Stimulated activated CD8-positive, alpha-beta memory T cell treated with anti-CD3 and anti-CD28 coated beads, Interleukin-7, amount 100 ng/mL, for 4 hours (primary cell): ENCODE results near the gene TIPARP.
"Not testable (repeated sequence)": the region's sequence is repeated elsewhere in the genome, so short reads cannot be mapped to it uniquely, and the experiment has no call there.

Experiments used
- DNase-seq, 2 donors: peaks; one replicate each; pipeline ENCODE4 v3.0.0-alpha.2; 2020; ENCODE audit warnings: low read depth in 2 of 2

The TIPARP gene

GRCh38 chr3:156648086-156648485 lies 26.3 kb upstream of the TIPARP start:
- DNase-seq, result no peak

DNA sequence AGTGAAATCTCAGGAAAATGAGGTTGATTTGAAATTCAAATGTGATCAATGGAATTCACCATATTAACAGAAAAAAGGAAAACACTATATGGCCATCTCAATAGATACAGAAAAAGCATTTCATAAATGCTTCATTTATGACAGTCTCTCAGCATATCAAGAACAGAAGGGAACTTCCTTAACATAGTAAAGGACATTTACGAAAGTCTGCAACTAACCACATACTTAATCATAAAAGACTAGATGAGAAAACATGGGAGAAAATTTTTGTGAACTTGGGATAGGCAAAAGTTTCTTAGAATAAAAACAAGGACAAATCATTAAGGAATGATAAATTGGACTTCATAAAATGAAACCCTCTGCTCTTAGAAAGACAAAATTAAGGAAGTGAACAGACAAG lies 24.7 kb upstream of the TIPARP start:
- DNase-seq, result no peak

DNA sequence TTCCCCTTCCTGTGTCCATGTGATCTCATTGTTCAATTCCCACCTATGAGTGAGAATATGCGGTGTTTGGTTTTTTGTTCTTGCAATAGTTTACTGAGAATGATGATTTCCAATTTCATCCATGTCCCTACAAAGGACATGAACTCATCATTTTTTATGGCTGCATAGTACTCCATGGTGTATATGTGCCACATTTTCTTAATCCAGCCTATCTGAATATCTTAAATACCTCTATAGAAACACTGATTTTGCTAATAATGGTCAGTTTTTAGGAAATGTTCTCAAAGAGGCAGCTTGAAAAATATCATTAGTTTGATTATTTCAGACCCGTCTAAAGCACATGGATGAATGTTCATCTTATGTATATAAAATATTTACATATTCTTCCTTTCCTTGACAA lies 21.7 kb upstream of the TIPARP start:
- not testable (repeated sequence) for DNase-seq

DNA sequence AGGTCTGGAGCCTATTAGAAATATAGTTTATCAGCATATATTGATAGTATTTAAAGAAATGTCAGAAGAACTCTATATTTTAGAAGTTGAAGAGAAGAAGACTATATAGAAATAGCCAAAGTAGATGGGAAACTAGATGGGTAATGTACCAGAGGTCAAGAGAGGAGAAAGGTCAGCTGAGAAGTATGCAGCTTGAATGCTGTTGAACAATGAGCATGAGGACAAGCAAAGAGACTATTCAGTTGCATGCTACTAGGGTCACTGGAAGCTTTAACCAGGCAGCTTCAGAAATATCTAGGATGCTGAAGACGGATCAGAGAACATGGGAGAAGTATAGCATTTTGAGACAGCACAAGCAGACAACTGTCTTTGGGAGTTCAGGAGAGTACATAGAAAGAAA lies 19.6 kb upstream of the TIPARP start:
- DNase-seq, result no peak

- no peak for DNase-seq
Measured at GRCh38 chr3:156655819-156656550, 18.4 kb upstream of the TIPARP start.

DNA sequence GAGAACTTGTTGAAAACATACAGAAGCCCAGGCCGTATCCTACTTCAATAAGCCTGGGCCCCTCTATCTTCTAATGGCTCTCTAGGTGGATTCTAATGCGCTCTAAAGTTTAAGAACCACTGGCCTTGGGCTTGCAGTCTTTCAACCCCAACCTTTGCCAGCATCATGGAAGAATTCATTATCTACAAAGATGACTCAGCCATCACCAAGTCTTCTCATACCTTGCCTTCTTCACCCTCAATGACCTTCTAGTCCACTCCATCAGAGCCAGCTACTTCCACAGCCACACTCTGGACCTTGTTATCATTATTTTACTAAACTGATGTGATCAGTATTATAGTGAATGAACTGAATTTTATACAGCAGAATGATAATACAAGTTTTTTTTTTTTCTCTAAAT lies 16.9 kb upstream of the TIPARP start:
- no peak for DNase-seq

- no peak for DNase-seq
Measured at GRCh38 chr3:156657862-156658731, 16.3 kb upstream of the TIPARP start.

DNA sequence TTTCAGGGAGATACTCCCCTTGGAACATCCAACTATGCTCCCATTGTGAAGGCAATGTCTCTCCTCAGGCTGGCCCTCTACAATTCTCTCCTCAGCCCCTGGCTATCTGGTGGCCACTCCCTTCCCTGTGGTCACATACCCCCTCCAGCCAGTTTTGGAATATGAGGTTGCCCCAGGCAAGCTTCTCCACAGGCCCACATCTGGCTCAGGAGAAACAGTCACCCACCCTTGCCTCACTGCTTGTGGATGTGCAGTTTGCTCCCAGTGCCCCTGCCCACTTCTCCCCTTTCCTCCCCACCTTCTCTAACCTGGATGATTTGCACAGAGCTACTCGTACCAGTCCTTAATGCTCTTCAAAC lies 15.7 kb upstream of the TIPARP start:
- DNase-seq, result no peak

DNA sequence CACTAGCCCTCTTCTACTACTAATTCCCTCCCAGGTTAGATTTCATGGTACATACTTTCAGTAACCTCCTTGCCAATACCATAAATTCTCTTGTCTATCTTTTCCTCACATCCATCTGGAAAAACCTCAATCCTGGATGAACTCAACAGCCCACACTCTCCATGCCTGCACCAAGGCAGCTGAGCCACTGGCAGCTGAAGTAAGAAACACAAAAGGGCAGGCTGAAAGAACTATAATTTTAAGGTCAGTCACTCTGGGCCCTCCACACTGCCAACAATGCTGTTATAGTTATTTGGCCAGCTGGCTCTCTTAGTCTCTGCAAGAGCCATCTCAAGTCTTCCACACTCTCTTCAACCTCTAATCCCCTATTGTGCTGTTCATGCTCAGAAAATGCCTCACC lies 15.1 kb upstream of the TIPARP start:
- DNase-seq, result no peak

DNA sequence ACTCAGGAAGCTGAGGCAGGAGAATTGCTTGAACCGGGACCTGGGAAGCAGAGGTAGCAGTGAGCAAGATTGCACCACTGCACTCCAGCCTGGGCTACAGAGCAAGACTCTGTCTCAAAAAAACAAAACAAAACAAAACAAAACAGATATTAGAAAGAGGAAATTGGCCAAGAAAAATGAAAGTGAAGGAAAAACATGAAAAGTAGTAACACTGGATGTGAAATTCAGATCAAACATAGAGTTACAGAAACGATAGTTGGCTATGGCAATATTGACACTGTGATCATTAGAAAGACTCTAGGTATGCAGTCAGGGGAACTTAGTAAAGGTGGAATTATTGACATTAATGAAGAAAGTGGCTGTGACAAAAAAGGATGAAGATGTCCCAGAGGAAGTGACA lies 13.2 kb upstream of the TIPARP start:
- no peak for DNase-seq

GRCh38 chr3:156664011-156664830 lies 10.2 kb upstream of the TIPARP start:
- DNase-seq, result no peak

DNA sequence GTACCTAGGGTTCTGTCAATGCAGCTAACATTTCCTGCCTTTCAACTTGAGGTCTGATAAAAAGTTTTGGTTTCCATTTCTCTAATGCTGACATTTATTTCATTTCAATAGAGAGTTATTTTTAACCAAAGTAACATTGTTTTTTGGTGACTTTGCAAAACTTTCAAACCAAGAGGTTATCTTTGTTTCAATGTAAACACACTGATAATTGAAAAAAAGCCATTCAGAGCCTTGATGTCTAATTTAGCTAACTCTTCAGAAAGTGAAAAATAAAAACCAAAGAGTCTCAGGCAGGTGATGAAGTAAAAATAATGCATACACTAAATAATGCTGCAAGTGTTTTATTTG lies 9.6 kb upstream of the TIPARP start:
- no peak for DNase-seq

DNA sequence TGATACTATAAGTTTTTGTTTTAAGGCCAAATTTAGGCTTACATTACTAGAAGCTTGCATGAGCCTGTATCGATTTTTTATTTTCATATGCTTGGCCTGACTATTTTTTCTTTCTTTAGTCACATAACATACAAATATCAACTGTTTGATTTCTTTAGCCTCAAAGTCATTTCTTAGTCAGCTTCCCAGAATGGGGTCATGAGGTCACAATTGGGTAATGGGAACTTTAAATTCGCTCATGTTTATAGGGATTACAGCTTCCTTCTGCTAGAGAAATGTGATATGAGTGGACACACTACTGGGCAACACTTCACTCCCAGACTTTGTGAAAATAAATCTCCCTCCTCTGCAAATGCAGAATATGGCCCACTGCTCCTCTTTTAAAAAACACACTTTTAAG lies 9.1 kb upstream of the TIPARP start:
- DNase-seq, result no peak

DNA sequence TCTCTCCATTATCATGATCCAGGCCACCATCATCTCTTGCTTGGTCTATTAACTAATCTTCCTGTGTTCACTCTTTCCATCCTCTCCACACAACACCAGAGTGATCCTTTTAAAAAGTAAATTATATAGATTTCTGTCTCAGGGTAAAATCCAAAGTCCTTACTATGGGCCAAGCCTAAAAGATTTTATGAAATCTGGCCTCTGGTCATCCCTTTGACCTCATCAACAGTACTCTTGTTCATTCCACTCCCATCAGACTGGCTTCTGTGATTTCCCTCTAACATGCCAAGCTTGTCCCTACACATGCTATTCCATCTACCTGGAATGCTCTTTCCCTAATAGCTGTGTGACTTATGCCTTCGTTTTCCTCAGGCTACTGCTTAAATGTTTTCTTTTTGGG lies 8.3 kb upstream of the TIPARP start:
- no peak for DNase-seq

GRCh38 chr3:156668073-156668763 lies 6.2 kb upstream of the TIPARP start:
- no peak for DNase-seq

- DNase-seq, result no peak
Measured at GRCh38 chr3:156670077-156670476, 4.3 kb upstream of the TIPARP start.

DNA sequence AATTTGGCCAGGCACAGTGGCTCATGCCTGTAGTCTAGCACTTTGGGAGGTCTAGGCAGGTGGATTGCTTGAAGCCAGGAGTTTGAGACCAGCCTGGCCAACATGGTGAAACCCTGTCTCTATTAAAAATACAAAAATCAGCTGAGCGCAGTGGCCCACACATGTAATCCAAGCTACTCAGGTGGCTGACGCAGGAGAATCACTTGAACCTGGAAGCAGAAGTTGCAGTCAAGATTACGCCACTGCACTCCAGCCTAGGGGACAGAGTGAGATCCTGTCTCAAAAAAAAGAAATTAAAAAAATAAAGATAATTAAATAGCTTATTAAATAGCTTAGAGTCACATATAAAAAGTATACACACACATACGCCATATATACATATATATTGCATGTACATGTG lies 3.7 kb upstream of the TIPARP start:
- DNase-seq, result no peak

GRCh38 chr3:156673732-156674045 lies 701 bp upstream of the TIPARP start:
- DNase-seq, result no peak

GRCh38 chr3:156674911-156675829 lies 780 bp downstream of the TIPARP start:
- peak in 1 of 2 donors; percentile 20 for DNase-seq

GRCh38 chr3:156675830-156676767 lies 1.7 kb downstream of the TIPARP start:
- DNase-seq, result peak in 1 of 2 donors; percentile 11
